OCI-LY1 (cell line): ENCODE measurements around the gene NAV2.

ENCODE experiments used
- H2AFZ ChIP-seq: fragments of 200-600 bp; sonication (generic), shearing (Covaris generic); 2 replicates; pipeline ENCODE4 v1.6.0; 2014; ENCODE audit warnings: antibody characterized with exemption, mild to moderate bottlenecking, low read length
- H3F3A ChIP-seq: fragments of 200-600 bp; sonication (generic), shearing (Covaris generic); 2 replicates; pipeline ENCODE4 v1.6.0; 2014; ENCODE audit warnings: mild to moderate bottlenecking, antibody characterized with exemption, low read length, moderate library complexity; ENCODE audit not compliant: insufficient read depth
- H3K27ac ChIP-seq: fragments of 200-600 bp; sonication (generic); 2 replicates; pipeline ENCODE4 v1.5.1; 2014; ENCODE audit warnings: low read length, mixed run types, mild to moderate bottlenecking, low read depth; ENCODE audit not compliant: poor library complexity, severe bottlenecking
- H3K27me3 ChIP-seq: fragments of 200-600 bp; sonication (generic); 2 replicates; pipeline ENCODE4 v1.6.0; 2014; ENCODE audit warnings: antibody characterized with exemption, mild to moderate bottlenecking, low read length, moderate library complexity; ENCODE audit not compliant: insufficient read depth
- H3K36me3 ChIP-seq: fragments of 200-600 bp; sonication (generic); 2 replicates; pipeline ENCODE4 v1.6.1; 2014; ENCODE audit warnings: mild to moderate bottlenecking, antibody characterized with exemption, low read length, moderate library complexity, mixed read lengths; ENCODE audit not compliant: insufficient read depth
- H3K4me1 ChIP-seq: fragments of 200-600 bp; sonication (generic); 2 replicates; pipeline ENCODE4 v1.5.1; 2014; ENCODE audit warnings: mild to moderate bottlenecking, low read length, moderate library complexity; ENCODE audit not compliant: insufficient read depth, severe bottlenecking
- H3K4me2 ChIP-seq: fragments of 200-600 bp; sonication (generic), shearing (Covaris generic); 2 replicates; pipeline ENCODE4 v1.6.1; 2014; ENCODE audit warnings: low read length
- H3K4me3 ChIP-seq: fragments of 200-600 bp; sonication (generic); 2 replicates; pipeline ENCODE4 v1.5.1; 2014; ENCODE audit warnings: low read length, low read depth, mild to moderate bottlenecking, mixed read lengths; ENCODE audit not compliant: poor library complexity, severe bottlenecking
- H3K79me2 ChIP-seq: fragments of 200-600 bp; shearing (Covaris generic); 2 replicates; pipeline ENCODE4 v1.6.1; 2016; ENCODE audit warnings: mixed run types, low read length, mixed read lengths; ENCODE audit not compliant: insufficient read depth
- H3K9ac ChIP-seq: fragments of 200-600 bp; sonication (generic), shearing (Covaris generic); 2 replicates; pipeline ENCODE4 v1.6.1; 2014; ENCODE audit warnings: mild to moderate bottlenecking, low read length, mixed read lengths
- H3K9me2 ChIP-seq: fragments of 200-600 bp; sonication (generic), shearing (Covaris generic); 2 replicates; pipeline ENCODE4 v1.6.1; 2014; ENCODE audit warnings: low read depth, mild to moderate bottlenecking, low read length, mixed read lengths
- H3K9me3 ChIP-seq: fragments of 200-600 bp; shearing (Covaris generic); 2 replicates; pipeline ENCODE4 v1.6.1; 2014; ENCODE audit warnings: low read length, mixed read lengths
- H4K20me1 ChIP-seq: fragments of 200-600 bp; sonication (generic), shearing (Covaris generic); 2 replicates; pipeline ENCODE4 v1.6.0; 2016; ENCODE audit warnings: mild to moderate bottlenecking, low read length; ENCODE audit not compliant: insufficient read depth
- CTCF ChIP-seq: fragments of 200-600 bp; sonication (generic), shearing (Covaris generic); IDR thresholded peaks from 2 replicates; pipeline ENCODE4 v1.5.1; 2017; ENCODE audit warnings: mild to moderate bottlenecking, antibody characterized with exemption, low read length, moderate library complexity, mixed read lengths
- EZH2 ChIP-seq: fragments of 200-600 bp; sonication (generic), shearing (Covaris generic); IDR thresholded peaks from 2 replicates; pipeline ENCODE4 v1.8.0; 2017; ENCODE audit warnings: borderline replicate concordance, mixed run types, mild to moderate bottlenecking, antibody characterized with exemption, low read length, moderate library complexity, mixed read lengths

Gene NAV2

GRCh38 chr11:19915808-19916207 lies 203.2 kb downstream of the NAV2 start:
- H3K4me2 ChIP-seq: no peak overlapping the region
- no peaks in the 10 kb centered on the region for H3F3A ChIP-seq
- no peak for TF ChIP-seq CTCF
- no peaks in the 10 kb centered on the region for H3K9me2 ChIP-seq
- H3K79me2 ChIP-seq: no peaks in the 10 kb centered on the region
- H2AFZ ChIP-seq: no peak overlapping the region
- no peaks in the 10 kb centered on the region for H3K36me3 ChIP-seq
- H3K4me1 ChIP-seq: no peaks in the 10 kb centered on the region
- 0 out of 2 replicates have a peak, but pooled peaks cover 4% of the 10 kb centered on the region for H3K27me3 ChIP-seq
- no peaks in the 10 kb centered on the region for H3K9me3 ChIP-seq
- H4K20me1 ChIP-seq: no peaks in the 10 kb centered on the region
- no peak overlapping the region for H3K9ac ChIP-seq
- H3K27ac ChIP-seq: no peak overlapping the region
- no peak overlapping the region for H3K4me3 ChIP-seq

GRCh38 chr11:19917069-19917468 lies 204.4 kb downstream of the NAV2 start:
- Histone ChIP-seq H3K9me3 (no peaks in the 10 kb centered on the region), H3K36me3 (no peaks in the 10 kb centered on the region), H3K4me2 (no peak overlapping the region), H2AFZ (no peak overlapping the region), H3K27ac (no peak overlapping the region), H3K9ac (no peak overlapping the region), H3K4me3 (no peak overlapping the region), H4K20me1 (no peaks in the 10 kb centered on the region), H3K79me2 (no peaks in the 10 kb centered on the region), H3K27me3 (0 out of 2 replicates have a peak, but pooled peaks cover 4% of the 10 kb centered on the region), H3K4me1 (no peaks in the 10 kb centered on the region), H3K9me2 (no peaks in the 10 kb centered on the region), H3F3A (no peaks in the 10 kb centered on the region)
- TF ChIP-seq CTCF: no peak
- TF ChIP-seq EZH2: no peak

GRCh38 chr11:19918302-19919049 lies 205.8 kb downstream of the NAV2 start:
- Histone ChIP-seq H3K4me3 (no peak overlapping the region), H3K36me3 (no peaks in the 10 kb centered on the region), H3K4me2 (no peak overlapping the region), H3K9ac (no peak overlapping the region), H3K9me3 (no peaks in the 10 kb centered on the region), H3F3A (no peaks in the 10 kb centered on the region), H4K20me1 (no peaks in the 10 kb centered on the region), H3K27ac (no peak overlapping the region), H3K79me2 (no peaks in the 10 kb centered on the region), H3K9me2 (no peaks in the 10 kb centered on the region), H2AFZ (no peak overlapping the region), H3K27me3 (0 out of 2 replicates have a peak, but pooled peaks cover 4% of the 10 kb centered on the region), H3K4me1 (no peaks in the 10 kb centered on the region)
- TF ChIP-seq EZH2: no peak
- TF ChIP-seq CTCF: no peak
